GM18526 (cell line): ENCODE measurements around the gene CBLC.

Source experiments
- POLR2A ChIP-seq: IDR thresholded peaks from 3 replicates; pipeline ENCODE4 v1.6.1; 2011; ENCODE audit not compliant: insufficient read length; ENCODE audit errors: extremely low read depth

The CBLC gene

GRCh38 chr19:44776402-44777096 is 1.1 kb upstream of the CBLC start:
- no peak for TF ChIP-seq POLR2A

GRCh38 chr19:44779150-44779549 is 1.5 kb downstream of the CBLC start:
- TF ChIP-seq POLR2A = no peak

- TF ChIP-seq POLR2A = no peak
These were observed 5.0 kb downstream of the CBLC start for GRCh38 chr19:44782729-44783128.

- no peak for TF ChIP-seq POLR2A
These were observed 5.9 kb downstream of the CBLC start for GRCh38 chr19:44783545-44783944.

- TF ChIP-seq POLR2A = no peak
These were observed 7.6 kb downstream of the CBLC start for GRCh38 chr19:44785271-44785670.

- no peak for TF ChIP-seq POLR2A
These were observed 8.3 kb downstream of the CBLC start for GRCh38 chr19:44785993-44786392.

GRCh38 chr19:44788971-44789370 is 11.3 kb downstream of the CBLC start:
- TF ChIP-seq POLR2A = no peak

GRCh38 chr19:44789943-44790483 is 12.3 kb downstream of the CBLC start:
- TF ChIP-seq POLR2A = no peak

GRCh38 chr19:44792281-44792680 is 14.6 kb downstream of the CBLC start:
- TF ChIP-seq POLR2A = no peak

- no peak for TF ChIP-seq POLR2A
These were observed 16.9 kb downstream of the CBLC start for GRCh38 chr19:44794610-44795009.

- TF ChIP-seq POLR2A = no peak
These were observed 17.8 kb downstream of the CBLC start for GRCh38 chr19:44795398-44795987.

GRCh38 chr19:44796701-44797115 is 19.0 kb downstream of the CBLC start:
- no peak for TF ChIP-seq POLR2A

GRCh38 chr19:44799627-44800346 is 22.1 kb downstream of the CBLC start:
- TF ChIP-seq POLR2A = no peak

- TF ChIP-seq POLR2A = no peak
These were observed 22.8 kb downstream of the CBLC start for GRCh38 chr19:44800461-44800860.

- TF ChIP-seq POLR2A = no peak
These were observed 26.0 kb downstream of the CBLC start for GRCh38 chr19:44803442-44804428.
